ENCODE results near the gene HEXD.

GRCh38 chr17:82402865-82403264, 15.3 kb upstream of the HEXD start:
- no peak for TF ChIP-seq EZH2 (IDR thresholded peaks at IDR 0.05; ENCODE audit: insufficient read depth, poor library complexity, severe bottlenecking)
- TF ChIP-seq EZH2phosphoT487 (IDR thresholded peaks at IDR 0.05; ENCODE audit: insufficient read depth, low read depth), result no peak
